Muscle layer of duodenum (tissue), 2 donors: ENCODE measurements around the gene PLXNA4.

ENCODE experiments used
- H3K27ac ChIP-seq: one replicate; pipeline ENCODE4 v1.7.0; 2013; ENCODE audit warnings: mild to moderate bottlenecking, low read length
- H3K27me3 ChIP-seq: one replicate; pipeline ENCODE4 v1.7.0; 2013; ENCODE audit warnings: low read depth, mild to moderate bottlenecking, control low read depth, low read length
- H3K36me3 ChIP-seq, 2 donors: one replicate each; pipeline ENCODE4 v1.7.0; 2013; ENCODE audit warnings: low read length in 2 of 2, control low read depth in 1 of 2, mild to moderate bottlenecking in 1 of 2; ENCODE audit not compliant: insufficient read depth in 2 of 2, control insufficient read depth in 1 of 2
- H3K4me1 ChIP-seq, 2 donors: one replicate each; pipeline ENCODE4 v1.7.0; 2013; ENCODE audit warnings: low read length in 2 of 2, mild to moderate bottlenecking in 2 of 2, control low read depth in 1 of 2, moderate library complexity in 1 of 2; ENCODE audit not compliant: insufficient read depth in 2 of 2, control insufficient read depth in 1 of 2
- H3K4me3 ChIP-seq, 2 donors: one replicate each; pipeline ENCODE4 v1.7.0; 2013; ENCODE audit warnings: low read length in 2 of 2, low read depth in 1 of 2, mild to moderate bottlenecking in 1 of 2
- H3K9me3 ChIP-seq, 2 donors: one replicate each; pipeline ENCODE4 v1.7.0; 2013; ENCODE audit warnings: low read length in 2 of 2, control low read depth in 1 of 2, mild to moderate bottlenecking in 1 of 2; ENCODE audit not compliant: control insufficient read depth in 1 of 2
- donor health status: healthy.

The PLXNA4 gene

GRCh38 chr7:132138817-132139216, 437.5 kb downstream of the PLXNA4 start:
- no peaks in the 10 kb centered on the region for H3K9me3 ChIP-seq

GRCh38 chr7:132137681-132138080, 438.6 kb downstream of the PLXNA4 start:
- H3K4me3 ChIP-seq = no peak overlapping the region

More at GRCh38 chr7:132138817-132139216, 437.5 kb downstream of the PLXNA4 start:
- no peak overlapping the region for H3K27ac ChIP-seq
- H3K36me3 ChIP-seq = peaks cover 0 to 3% of the 10 kb centered on the region in 2 donors
- H3K4me3 ChIP-seq = no peak overlapping the region
- no peaks in the 10 kb centered on the region for H3K4me1 ChIP-seq
- H3K27me3 ChIP-seq = no peaks in the 10 kb centered on the region

GRCh38 chr7:132135746-132136385, 440.4 kb downstream of the PLXNA4 start:
- H3K36me3 ChIP-seq = peaks cover 0 to 6% of the 10 kb centered on the region in 2 donors
- no peaks in the 10 kb centered on the region for H3K9me3 ChIP-seq
- no peak overlapping the region for H3K4me3 ChIP-seq
- H3K27ac ChIP-seq = no peak overlapping the region
- no peaks in the 10 kb centered on the region for H3K4me1 ChIP-seq
- H3K27me3 ChIP-seq = no peaks in the 10 kb centered on the region

More at GRCh38 chr7:132137681-132138080, 438.6 kb downstream of the PLXNA4 start:
- Histone ChIP-seq H3K9me3 (no peaks in the 10 kb centered on the region), H3K27me3 (no peaks in the 10 kb centered on the region), H3K27ac (no peak overlapping the region), H3K4me1 (no peaks in the 10 kb centered on the region), H3K36me3 (peaks cover 0 to 3% of the 10 kb centered on the region in 2 donors)

- Histone ChIP-seq H3K4me3 (no peak overlapping the region), H3K4me1 (no peaks in the 10 kb centered on the region), H3K36me3 (peaks cover 0 to 6% of the 10 kb centered on the region in 2 donors), H3K27ac (no peak overlapping the region), H3K9me3 (no peaks in the 10 kb centered on the region), H3K27me3 (no peaks in the 10 kb centered on the region)
These were observed 441.3 kb downstream of the PLXNA4 start for GRCh38 chr7:132134814-132135445.

GRCh38 chr7:132133501-132133900, 442.8 kb downstream of the PLXNA4 start:
- peaks cover 0 to 3% of the 10 kb centered on the region in 2 donors for H3K36me3 ChIP-seq
- no peaks in the 10 kb centered on the region for H3K4me1 ChIP-seq
- no peak overlapping the region for H3K4me3 ChIP-seq
- H3K27me3 ChIP-seq = no peaks in the 10 kb centered on the region
- no peaks in the 10 kb centered on the region for H3K9me3 ChIP-seq
- H3K27ac ChIP-seq = no peak overlapping the region

GRCh38 chr7:132131196-132131595, 445.1 kb downstream of the PLXNA4 start:
- H3K4me3 ChIP-seq = no peak overlapping the region

GRCh38 chr7:132130497-132130896, 445.8 kb downstream of the PLXNA4 start:
- H3K27me3 ChIP-seq = no peaks in the 10 kb centered on the region
- H3K4me1 ChIP-seq = no peaks in the 10 kb centered on the region
- no peaks in the 10 kb centered on the region for H3K9me3 ChIP-seq
- no peak overlapping the region for H3K27ac ChIP-seq
- H3K36me3 ChIP-seq = peaks cover 0 to 2% of the 10 kb centered on the region in 2 donors
- no peak overlapping the region for H3K4me3 ChIP-seq

More at GRCh38 chr7:132131196-132131595, 445.1 kb downstream of the PLXNA4 start:
- H3K9me3 ChIP-seq = no peaks in the 10 kb centered on the region
- no peak overlapping the region for H3K27ac ChIP-seq
- H3K36me3 ChIP-seq = peaks cover 0 to 2% of the 10 kb centered on the region in 2 donors
- no peaks in the 10 kb centered on the region for H3K4me1 ChIP-seq
- no peaks in the 10 kb centered on the region for H3K27me3 ChIP-seq

GRCh38 chr7:132125872-132126595, 450.2 kb downstream of the PLXNA4 start:
- Histone ChIP-seq H3K4me3 (no peak overlapping the region), H3K4me1 (no peaks in the 10 kb centered on the region), H3K36me3 (peaks cover 0 to under 1% of the 10 kb centered on the region in 2 donors), H3K27me3 (no peaks in the 10 kb centered on the region), H3K9me3 (no peaks in the 10 kb centered on the region), H3K27ac (no peak overlapping the region)

- Histone ChIP-seq H3K9me3 (no peaks in the 10 kb centered on the region), H3K27me3 (no peaks in the 10 kb centered on the region), H3K4me3 (no peak overlapping the region), H3K36me3 (no peaks in the 10 kb centered on the region), H3K27ac (no peak overlapping the region), H3K4me1 (no peaks in the 10 kb centered on the region)
These were observed 451.2 kb downstream of the PLXNA4 start for GRCh38 chr7:132125096-132125495.

GRCh38 chr7:132124575-132124974, 451.7 kb downstream of the PLXNA4 start:
- Histone ChIP-seq H3K4me1 (no peaks in the 10 kb centered on the region), H3K36me3 (no peaks in the 10 kb centered on the region), H3K27me3 (no peaks in the 10 kb centered on the region), H3K27ac (no peak overlapping the region), H3K9me3 (no peaks in the 10 kb centered on the region), H3K4me3 (no peak overlapping the region)

- Histone ChIP-seq H3K9me3 (no peaks in the 10 kb centered on the region), H3K27ac (no peak overlapping the region), H3K4me3 (no peak overlapping the region), H3K36me3 (no peaks in the 10 kb centered on the region), H3K4me1 (no peaks in the 10 kb centered on the region), H3K27me3 (no peaks in the 10 kb centered on the region)
These were observed 452.5 kb downstream of the PLXNA4 start for GRCh38 chr7:132123773-132124172.
